Esophagus muscularis mucosa (tissue), 4 donors: ENCODE measurements around the gene CD37.
"Not testable (repeated sequence)": the region's sequence is repeated elsewhere in the genome, so short reads cannot be mapped to it uniquely, and the experiment has no call there.

ENCODE experiments used
- EP300 ChIP-seq: sonication (generic); formaldehyde crosslinking; IDR thresholded peaks from one replicate; pipeline ENCODE4 v1.6.1; 2017; ENCODE audit warnings: antibody characterized with exemption
- POLR2A ChIP-seq: fragments of 450-650 bp; IDR thresholded peaks from one replicate; pipeline ENCODE4 v1.6.1; 2017; ENCODE audit warnings: antibody characterized with exemption, moderate library complexity, mild to moderate bottlenecking, low read depth
- TF ChIP-seq, protein P1 (sequence below), 3 experiments: fragments of 200-600 bp in 2 of 3; fragments of 450-650 bp in 1 of 3; sonication (generic) in 2 of 3; IDR thresholded peaks; one replicate each; pipeline ENCODE4 v1.5.1; 2017 to 2019; ENCODE audit warnings: antibody characterized with exemption in 3 of 3, mild to moderate bottlenecking in 2 of 3, moderate library complexity in 1 of 3

DNA sequence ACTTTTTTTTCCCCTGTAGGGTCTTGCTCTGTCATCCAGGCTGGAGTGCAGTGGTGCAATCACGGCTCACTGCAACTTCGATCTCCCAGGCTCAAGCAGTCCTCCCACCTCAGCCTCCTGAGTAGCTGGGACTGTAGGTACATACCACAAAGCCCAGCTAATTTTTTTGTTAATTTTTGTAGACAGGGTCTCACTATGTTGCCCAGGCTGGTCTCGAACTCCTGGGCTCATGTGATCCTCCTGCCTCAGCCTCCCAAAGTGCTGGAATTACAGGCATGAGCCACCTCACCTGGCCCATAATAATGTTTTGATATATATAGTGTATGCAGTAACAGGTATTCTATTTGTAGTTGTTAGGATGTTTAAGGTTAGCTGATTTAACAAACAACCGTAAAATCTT lies 4.0 kb upstream of the CD37 start:
- TF ChIP-seq, protein P1, sequence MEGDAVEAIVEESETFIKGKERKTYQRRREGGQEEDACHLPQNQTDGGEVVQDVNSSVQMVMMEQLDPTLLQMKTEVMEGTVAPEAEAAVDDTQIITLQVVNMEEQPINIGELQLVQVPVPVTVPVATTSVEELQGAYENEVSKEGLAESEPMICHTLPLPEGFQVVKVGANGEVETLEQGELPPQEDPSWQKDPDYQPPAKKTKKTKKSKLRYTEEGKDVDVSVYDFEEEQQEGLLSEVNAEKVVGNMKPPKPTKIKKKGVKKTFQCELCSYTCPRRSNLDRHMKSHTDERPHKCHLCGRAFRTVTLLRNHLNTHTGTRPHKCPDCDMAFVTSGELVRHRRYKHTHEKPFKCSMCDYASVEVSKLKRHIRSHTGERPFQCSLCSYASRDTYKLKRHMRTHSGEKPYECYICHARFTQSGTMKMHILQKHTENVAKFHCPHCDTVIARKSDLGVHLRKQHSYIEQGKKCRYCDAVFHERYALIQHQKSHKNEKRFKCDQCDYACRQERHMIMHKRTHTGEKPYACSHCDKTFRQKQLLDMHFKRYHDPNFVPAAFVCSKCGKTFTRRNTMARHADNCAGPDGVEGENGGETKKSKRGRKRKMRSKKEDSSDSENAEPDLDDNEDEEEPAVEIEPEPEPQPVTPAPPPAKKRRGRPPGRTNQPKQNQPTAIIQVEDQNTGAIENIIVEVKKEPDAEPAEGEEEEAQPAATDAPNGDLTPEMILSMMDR (IDR thresholded peaks at IDR 0.05): not testable (repeated sequence)
- not testable (repeated sequence) for TF ChIP-seq POLR2A, EP300
